Heart left ventricle (tissue), 16 donors: ENCODE data around the gene GAP43. TPM values are rescaled to one million over a fixed set of nuclear protein-coding genes. Genes with fewer than 3 reads are reported as not detected.

Source experiments
- ATAC-seq, 4 donors: fragments of 200-7000 bp; cut with Tn5 transposase; one replicate each; pipeline ENCODE4 v1.9.1; 2020 to 2022; ENCODE audit warnings: moderate library complexity in 4 of 4, mild to moderate bottlenecking in 3 of 4, moderate number of reproducible peaks in 1 of 4
- DNase-seq, 5 donors: peaks; one replicate each; pipeline ENCODE4 v3.0.0-alpha.2; 2020
- H3K27ac ChIP-seq, 12 donors: fragments of 200-600 bp; sonication (generic) in 4 of 12; one replicate each; pipeline versions ENCODE4 v1.5.0 to v1.8.0; 2016 to 2022; ENCODE audit warnings: mild to moderate bottlenecking in 2 of 12
- H3K27me3 ChIP-seq, 9 donors: fragments of 200-600 bp; sonication (generic) in 2 of 9; one replicate each; pipeline versions ENCODE4 v1.5.1 to v1.8.0; 2016 to 2022; ENCODE audit warnings: mild to moderate bottlenecking in 3 of 9
- H3K36me3 ChIP-seq, 9 donors: fragments of 200-600 bp; sonication (generic) in 2 of 9; one replicate each; pipeline versions ENCODE4 v1.5.0 to v1.8.0; 2018 to 2022; ENCODE audit warnings: mild to moderate bottlenecking in 2 of 9
- H3K4me1 ChIP-seq, 12 donors: fragments of 200-600 bp; sonication (generic) in 4 of 12; one replicate each; pipeline versions ENCODE4 v1.5.0 to v1.8.0; 2016 to 2022; ENCODE audit warnings: mild to moderate bottlenecking in 3 of 12
- H3K4me3 ChIP-seq, 12 donors: fragments of 200-600 bp; sonication (generic) in 4 of 12; one replicate each; pipeline versions ENCODE4 v1.5.0 to v1.8.0; 2017 to 2022; ENCODE audit warnings: mild to moderate bottlenecking in 9 of 12, moderate library complexity in 4 of 12
- H3K9me3 ChIP-seq, 12 donors: fragments of 200-600 bp; sonication (generic) in 4 of 12; one replicate each; pipeline versions ENCODE4 v1.5.0 to v1.8.0; 2016 to 2022; ENCODE audit warnings: mild to moderate bottlenecking in 1 of 12
- POLR2A ChIP-seq, 2 donors: fragments of 450-650 bp; IDR thresholded peaks; one replicate each; pipeline ENCODE4 v1.6.1; 2017; ENCODE audit warnings: antibody characterized with exemption in 2 of 2, mild to moderate bottlenecking in 2 of 2, moderate library complexity in 2 of 2
- WGBS, 4 donors: extraction: QIAGEN DNeasy Blood & Tissue Kit in 2 of 4; methylation state at CpG; one replicate each; pipeline versions ENCODE4 v1.1.5 to v1.1.7; 2013 to 2018; 5-methylcytosine and 5-hydroxymethylcytosine counted together
- intact Hi-C, 10 donors: fragments of 100-400 bp; cut with DNase I; formaldehyde crosslinking; loops; one replicate each; pipeline versions ENCODE4 v1.11.1 to v1.14.2; 2022
- polyA plus RNA-seq, 2 donors: library from polyadenylated mRNA; stranded (reverse); fragments of 200-250 nt; gene quantifications; one replicate each; pipeline ENCODE4 v1.2.3, GENCODE V29; 2013
- total RNA-seq, 9 donors: library from RNA; depleted of rRNA in 2 of 9; stranded (reverse); fragments of >200 nt in 2 of 9; fragmentation: NEBNext Ultra II Directional in 3 of 9; extraction: Animal tissue kit (Norgen Biotek cat#: 25700) in 3 of 9; gene quantifications; one replicate each; pipeline versions ENCODE4 v1.1.0 to v1.2.4, GENCODE V29; 2016 to 2023
- TF ChIP-seq, protein P1 (sequence below), 12 donors: fragments of 200-600 bp; sonication (generic) in 4 of 12; IDR thresholded peaks; one replicate each; pipeline versions ENCODE4 v1.5.0 to v1.8.0; 2018 to 2022; ENCODE audit warnings: antibody characterized with exemption in 12 of 12, mild to moderate bottlenecking in 5 of 12
- donor health status: ischemic (EF 13 %, LVEDD 7.1; RV severe dilation, severe dysfunction).
- donor health status: healthy with polysubstance abuse.
- donor health status: DM: no; HTN: yes; CAD: no.
- donor health status: DM: no; HTN: no; CAD: no.
- donor health status: ischemic (EF 25% LVEDD 6.9; RV normal size, moderate dysfunction).
- donor health status: ischemic (EF 25% LVEDD 5.7; RV mildly dilated, moderate dysfunction).
- donor health status: healthy.
- donor health status: DM: yes; HTN: yes; CAD: no.
- donor health status: ischemic (EF 35%, LVEDD 5.7; RV mildly dilated, moderate dysfunction).
- donor health status: nonischemic (EF 11% LVEDD 7.7; RV severe dilation, severe dysfunction).
- donor health status: DM: yes; HTN: yes; CAD: no.
- donor health status: PGD.
- donor health status: ischemic (EF 29% LVEDD 5.4; RV normal size, mild dysfunction).
- donor health status: nonischemic (EF 23%, LVEDD 6.1; RV moderate dilation, normal function).

Gene GAP43
- total and polyA plus RNA-seq, 11 donors, result 0.11 to 4.7 (median 1.2) TPM; not detected in 1

DNA sequence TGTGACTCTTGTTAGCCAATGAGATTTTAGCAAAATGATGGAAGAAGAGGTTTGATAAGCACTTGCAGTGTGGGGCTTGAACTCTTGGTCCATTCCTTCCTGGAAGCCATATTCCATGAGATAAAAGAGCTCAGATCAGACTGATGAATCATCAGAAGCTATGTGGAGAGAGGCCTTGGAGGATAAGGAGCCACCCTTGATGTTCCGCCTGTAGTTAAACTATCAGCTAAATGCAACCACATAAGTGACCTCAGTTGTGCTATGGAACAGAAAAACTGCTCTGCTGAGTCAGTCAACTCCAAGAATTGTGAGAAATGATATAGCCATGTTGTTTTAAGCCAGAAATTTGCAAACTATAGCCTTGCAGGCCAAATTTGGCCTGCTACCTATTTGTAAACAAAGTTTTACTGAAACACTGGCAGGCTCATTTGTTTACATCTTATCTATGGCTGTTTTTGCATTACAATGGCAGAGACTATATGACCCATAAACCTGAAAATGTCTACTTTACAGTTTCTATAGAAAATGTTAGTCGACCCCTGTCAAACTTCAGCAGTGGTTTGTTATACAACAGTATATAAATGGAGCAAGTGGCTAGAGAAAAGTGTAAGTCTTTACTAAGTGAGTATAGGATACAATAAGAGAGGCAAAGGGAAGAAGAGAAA, 27.6 kb upstream of the GAP43 start:
- no peak overlapping the region for H3K27ac ChIP-seq
- ATAC-seq (no peak), DNase-seq (no peak)
- no peaks in the 10 kb centered on the region for H3K4me1 ChIP-seq
- H3K36me3 ChIP-seq, result no peaks in the 10 kb centered on the region
- 93 to 100% (median 97%) methylated on average over 2 of the region's 2 CpGs for WGBS, 4 donors
- intact Hi-C loops, result no loop called here
- no peak for TF ChIP-seq POLR2A (IDR thresholded peaks at IDR 0.05)
- TF ChIP-seq, protein P1, sequence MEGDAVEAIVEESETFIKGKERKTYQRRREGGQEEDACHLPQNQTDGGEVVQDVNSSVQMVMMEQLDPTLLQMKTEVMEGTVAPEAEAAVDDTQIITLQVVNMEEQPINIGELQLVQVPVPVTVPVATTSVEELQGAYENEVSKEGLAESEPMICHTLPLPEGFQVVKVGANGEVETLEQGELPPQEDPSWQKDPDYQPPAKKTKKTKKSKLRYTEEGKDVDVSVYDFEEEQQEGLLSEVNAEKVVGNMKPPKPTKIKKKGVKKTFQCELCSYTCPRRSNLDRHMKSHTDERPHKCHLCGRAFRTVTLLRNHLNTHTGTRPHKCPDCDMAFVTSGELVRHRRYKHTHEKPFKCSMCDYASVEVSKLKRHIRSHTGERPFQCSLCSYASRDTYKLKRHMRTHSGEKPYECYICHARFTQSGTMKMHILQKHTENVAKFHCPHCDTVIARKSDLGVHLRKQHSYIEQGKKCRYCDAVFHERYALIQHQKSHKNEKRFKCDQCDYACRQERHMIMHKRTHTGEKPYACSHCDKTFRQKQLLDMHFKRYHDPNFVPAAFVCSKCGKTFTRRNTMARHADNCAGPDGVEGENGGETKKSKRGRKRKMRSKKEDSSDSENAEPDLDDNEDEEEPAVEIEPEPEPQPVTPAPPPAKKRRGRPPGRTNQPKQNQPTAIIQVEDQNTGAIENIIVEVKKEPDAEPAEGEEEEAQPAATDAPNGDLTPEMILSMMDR (IDR thresholded peaks at IDR 0.05), result no peak
- peaks cover 0 to 22% (median 5%) of the 10 kb centered on the region in 12 donors for H3K9me3 ChIP-seq
- no peaks in the 10 kb centered on the region for H3K27me3 ChIP-seq
- H3K4me3 ChIP-seq, result no peak overlapping the region

DNA sequence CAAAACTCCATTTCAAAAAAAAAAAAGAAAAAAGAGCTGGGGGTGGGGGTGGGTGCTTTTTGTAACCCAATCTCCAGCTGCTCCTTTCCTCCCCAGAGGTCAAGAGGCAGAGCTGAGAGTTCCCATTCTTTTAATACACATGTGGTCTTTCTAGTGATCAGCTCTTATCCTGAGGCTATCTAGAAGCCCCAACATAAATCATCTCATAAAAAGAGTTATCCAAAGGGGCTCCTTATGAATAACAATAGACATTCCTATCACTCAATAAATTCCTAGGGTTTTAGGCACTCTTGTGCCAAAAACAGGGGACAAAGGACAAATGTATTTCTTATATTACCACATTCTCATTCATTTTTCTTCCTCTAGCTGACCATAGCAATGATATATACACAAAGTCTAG, 25.1 kb upstream of the GAP43 start:
- Histone ChIP-seq H3K4me1 (no peaks in the 10 kb centered on the region), H3K27me3 (no peaks in the 10 kb centered on the region), H3K27ac (no peak overlapping the region), H3K4me3 (no peak overlapping the region), H3K9me3 (peaks cover 0 to 22% (median 5%) of the 10 kb centered on the region in 12 donors), H3K36me3 (no peaks in the 10 kb centered on the region)
- DNase-seq (no peak), ATAC-seq (no peak)
- TF ChIP-seq, protein P1 (IDR thresholded peaks at IDR 0.05), result no peak
- no peak for TF ChIP-seq POLR2A (IDR thresholded peaks at IDR 0.05)
- intact Hi-C loops, result no loop called here

DNA sequence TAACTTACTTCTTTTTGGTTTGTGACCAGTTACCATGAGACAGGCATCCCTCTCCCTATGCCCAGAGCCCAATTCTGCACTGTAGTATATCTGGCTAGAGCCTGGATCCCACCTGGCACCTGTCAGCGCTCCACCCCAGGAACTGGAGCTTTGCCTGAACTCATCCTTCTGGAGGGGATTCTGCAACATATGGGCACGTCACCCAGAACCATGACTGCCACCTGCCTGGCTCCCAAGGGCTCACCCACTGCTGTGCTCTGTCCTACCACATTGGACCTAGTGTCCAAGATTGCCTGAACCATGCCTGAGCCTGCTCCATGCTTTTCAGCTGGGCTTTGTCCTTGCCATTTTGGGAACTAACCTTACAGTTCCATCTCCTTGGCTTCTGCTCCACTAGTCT, 21.1 kb upstream of the GAP43 start:
- ATAC-seq (no peak), DNase-seq (no peak)
- intact Hi-C loops, result no loop called here
- Histone ChIP-seq H3K27ac (no peak overlapping the region), H3K4me3 (no peak overlapping the region), H3K27me3 (no peaks in the 10 kb centered on the region), H3K9me3 (no peaks in the 10 kb centered on the region), H3K4me1 (no peaks in the 10 kb centered on the region), H3K36me3 (no peaks in the 10 kb centered on the region)
- 84 to 98% (median 95%) methylated on average over 2 of the region's 2 CpGs for WGBS, 4 donors
- TF ChIP-seq, protein P1 (IDR thresholded peaks at IDR 0.05), result no peak
- TF ChIP-seq POLR2A (IDR thresholded peaks at IDR 0.05), result no peak

DNA sequence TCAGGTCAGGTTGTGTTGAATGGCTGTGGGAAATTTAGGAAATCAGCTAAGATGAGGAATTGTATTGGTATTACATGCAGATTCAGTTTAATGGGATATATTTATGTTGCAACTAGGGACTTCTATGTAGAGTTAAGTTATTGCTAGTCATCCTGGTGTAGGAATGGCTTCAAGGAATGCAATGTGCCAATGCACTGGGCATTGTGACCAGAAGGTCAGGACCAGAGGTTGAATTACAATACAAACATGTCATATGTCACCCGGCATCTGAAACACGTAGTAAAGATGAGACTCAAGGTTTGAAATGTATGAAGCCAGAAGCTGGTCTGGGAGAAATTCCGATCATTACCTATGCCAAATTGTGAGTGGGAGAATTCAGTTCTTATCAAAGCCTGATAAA, 11.7 kb upstream of the GAP43 start:
- TF ChIP-seq, protein P1 (IDR thresholded peaks at IDR 0.05), result no peak
- TF ChIP-seq POLR2A (IDR thresholded peaks at IDR 0.05), result no peak

More for the DNA sequence above, 11.7 kb upstream of the GAP43 start:
- intact Hi-C loops, result no loop called here
- ATAC-seq, result no peak
- Histone ChIP-seq H3K36me3 (no peaks in the 10 kb centered on the region), H3K9me3 (peaks cover 0 to 7% (median 0%) of the 10 kb centered on the region in 12 donors), H3K4me3 (no peak overlapping the region), H3K27ac (no peak overlapping the region), H3K4me1 (no peaks in the 10 kb centered on the region), H3K27me3 (no peaks in the 10 kb centered on the region)
- 60 to 97% (median 95%) methylated on average over 3 of the region's 3 CpGs for WGBS, 4 donors
- DNase-seq, result no peak
